ENCODE results near the gene CDH13. TPM values are rescaled to one million over a fixed set of nuclear protein-coding genes. Genes with fewer than 3 reads are reported as not detected.

Gene CDH13
- total and polyA plus RNA-seq, 10 of the 15 experiments (the other 5 are each of a cell fraction or from before 2014, with no cell fraction given): under 0.01 to 0.05 TPM; not detected in 8

DNA sequence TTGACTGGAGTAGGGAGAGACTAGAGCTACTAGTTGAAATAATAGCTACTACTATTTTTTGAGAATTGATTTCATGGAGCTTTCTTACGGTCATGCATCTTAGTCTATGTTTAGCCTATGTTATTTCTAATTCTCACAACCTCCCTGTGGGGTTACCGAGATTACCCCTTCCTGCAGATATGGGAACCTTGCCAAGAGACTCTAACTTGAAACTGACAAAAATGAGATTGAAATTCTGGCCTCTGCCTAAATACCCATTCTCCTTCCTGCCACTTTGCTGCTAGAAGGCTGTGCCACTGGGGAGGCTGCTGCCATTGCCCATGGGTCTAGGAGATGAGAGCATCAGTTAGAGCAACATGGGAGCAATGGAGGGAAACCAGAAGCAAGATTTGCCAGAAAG, 410.3 kb downstream of the CDH13 start:
- no peak overlapping the region for H3K9ac ChIP-seq (ENCODE audit: control insufficient read depth, insufficient read depth, low read length)
- DNase-seq (ENCODE audit: low read depth, low spot score): no peak
- H3K9me3 ChIP-seq (replicated peaks; ENCODE audit: control insufficient read depth, insufficient read depth, low read length): no peaks in the 10 kb centered on the region
- RAD21 ChIA-PET (ENCODE audit: unreplicated experiment): no interaction called here
- CTCF ChIA-PET: no interaction called here
- intact Hi-C loops (cut with micrococcal nuclease; ENCODE audit: unreplicated experiment): no loop called here
- no peak overlapping the region for H3K4me2 ChIP-seq (ENCODE audit: control insufficient read depth, insufficient read depth)
- no peaks in the 10 kb centered on the region for H4K20me1 ChIP-seq (ENCODE audit: control insufficient read depth, insufficient read depth)
- in situ Hi-C loops (cut with MboI): no loop called here
- no peaks in the 10 kb centered on the region for H3K79me2 ChIP-seq (ENCODE audit: control insufficient read depth, insufficient read depth, low read length)
- no TSS peak for BruUV-seq (replicated peaks)
- no peak overlapping the region for H3K4me3 ChIP-seq
- no peaks in the 10 kb centered on the region for H3K4me1 ChIP-seq (ENCODE audit: control insufficient read depth, insufficient read depth, low read length)
- POLR2A ChIA-PET: no interaction called here
- no peak overlapping the region for H2AFZ ChIP-seq (ENCODE audit: control insufficient read depth, low read depth, low read length)
- H3K27me3 ChIP-seq (replicated peaks in 1 of 2; ENCODE audit: control insufficient read depth in 2 of 2, insufficient read depth in 2 of 2, low read length in 1 of 2): no peaks in the 10 kb centered on the region
- WGBS (ENCODE audit: insufficient coverage, insufficient replicate concordance, low lambda C conversion rate, missing lambda C conversion rate): 35% methylated on average over 2 of the region's 2 CpGs
- H3K36me3 ChIP-seq (ENCODE audit: control insufficient read depth in 2 of 2, insufficient read depth in 2 of 2, low read length in 1 of 2): no peaks in the 10 kb centered on the region
- no peak overlapping the region for H3K27ac ChIP-seq (ENCODE audit: control insufficient read depth, insufficient read depth)
- SMC1A ChIA-PET (ENCODE audit: uncharacterized antibody, unreplicated experiment): no interaction called here
- no peak for FAIRE-seq
- no peak for ATAC-seq
- TF ChIP-seq, protein P1, sequence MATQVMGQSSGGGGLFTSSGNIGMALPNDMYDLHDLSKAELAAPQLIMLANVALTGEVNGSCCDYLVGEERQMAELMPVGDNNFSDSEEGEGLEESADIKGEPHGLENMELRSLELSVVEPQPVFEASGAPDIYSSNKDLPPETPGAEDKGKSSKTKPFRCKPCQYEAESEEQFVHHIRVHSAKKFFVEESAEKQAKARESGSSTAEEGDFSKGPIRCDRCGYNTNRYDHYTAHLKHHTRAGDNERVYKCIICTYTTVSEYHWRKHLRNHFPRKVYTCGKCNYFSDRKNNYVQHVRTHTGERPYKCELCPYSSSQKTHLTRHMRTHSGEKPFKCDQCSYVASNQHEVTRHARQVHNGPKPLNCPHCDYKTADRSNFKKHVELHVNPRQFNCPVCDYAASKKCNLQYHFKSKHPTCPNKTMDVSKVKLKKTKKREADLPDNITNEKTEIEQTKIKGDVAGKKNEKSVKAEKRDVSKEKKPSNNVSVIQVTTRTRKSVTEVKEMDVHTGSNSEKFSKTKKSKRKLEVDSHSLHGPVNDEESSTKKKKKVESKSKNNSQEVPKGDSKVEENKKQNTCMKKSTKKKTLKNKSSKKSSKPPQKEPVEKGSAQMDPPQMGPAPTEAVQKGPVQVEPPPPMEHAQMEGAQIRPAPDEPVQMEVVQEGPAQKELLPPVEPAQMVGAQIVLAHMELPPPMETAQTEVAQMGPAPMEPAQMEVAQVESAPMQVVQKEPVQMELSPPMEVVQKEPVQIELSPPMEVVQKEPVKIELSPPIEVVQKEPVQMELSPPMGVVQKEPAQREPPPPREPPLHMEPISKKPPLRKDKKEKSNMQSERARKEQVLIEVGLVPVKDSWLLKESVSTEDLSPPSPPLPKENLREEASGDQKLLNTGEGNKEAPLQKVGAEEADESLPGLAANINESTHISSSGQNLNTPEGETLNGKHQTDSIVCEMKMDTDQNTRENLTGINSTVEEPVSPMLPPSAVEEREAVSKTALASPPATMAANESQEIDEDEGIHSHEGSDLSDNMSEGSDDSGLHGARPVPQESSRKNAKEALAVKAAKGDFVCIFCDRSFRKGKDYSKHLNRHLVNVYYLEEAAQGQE (IDR thresholded peaks at IDR 0.05; ENCODE audit: low read depth, low read length): no peak
- TF ChIP-seq CBX5 (IDR thresholded peaks at IDR 0.05; ENCODE audit: low read depth) (no peak), SREBF2 (IDR thresholded peaks at IDR 0.05; ENCODE audit: low read length) (no peak), RCOR1 (conservative IDR thresholded peaks at IDR 0.05; ENCODE audit: low read depth, low read length) (no peak), SREBF1 (IDR thresholded peaks at IDR 0.05; ENCODE audit: low read length) (no peak), MTA2 (IDR thresholded peaks at IDR 0.05; ENCODE audit: low read depth) (no peak), ZSCAN29 (IDR thresholded peaks at IDR 0.05) (no peak), CUX1 (IDR thresholded peaks at IDR 0.05; ENCODE audit: insufficient replicate concordance, low read depth, low read length) (no peak), CTCF (IDR thresholded peaks at IDR 0.05 in 2 of 3, conservative IDR thresholded peaks at IDR 0.05 in 1 of 3; ENCODE audit: control insufficient read depth in 2 of 3, extremely low read depth in 1 of 3, insufficient read depth in 1 of 3, low read depth in 3 of 3, low read length in 3 of 3) (no peak), ZBED1 (IDR thresholded peaks at IDR 0.05; ENCODE audit: borderline replicate concordance) (no peak)
- TF ChIP-seq, protein P2, sequence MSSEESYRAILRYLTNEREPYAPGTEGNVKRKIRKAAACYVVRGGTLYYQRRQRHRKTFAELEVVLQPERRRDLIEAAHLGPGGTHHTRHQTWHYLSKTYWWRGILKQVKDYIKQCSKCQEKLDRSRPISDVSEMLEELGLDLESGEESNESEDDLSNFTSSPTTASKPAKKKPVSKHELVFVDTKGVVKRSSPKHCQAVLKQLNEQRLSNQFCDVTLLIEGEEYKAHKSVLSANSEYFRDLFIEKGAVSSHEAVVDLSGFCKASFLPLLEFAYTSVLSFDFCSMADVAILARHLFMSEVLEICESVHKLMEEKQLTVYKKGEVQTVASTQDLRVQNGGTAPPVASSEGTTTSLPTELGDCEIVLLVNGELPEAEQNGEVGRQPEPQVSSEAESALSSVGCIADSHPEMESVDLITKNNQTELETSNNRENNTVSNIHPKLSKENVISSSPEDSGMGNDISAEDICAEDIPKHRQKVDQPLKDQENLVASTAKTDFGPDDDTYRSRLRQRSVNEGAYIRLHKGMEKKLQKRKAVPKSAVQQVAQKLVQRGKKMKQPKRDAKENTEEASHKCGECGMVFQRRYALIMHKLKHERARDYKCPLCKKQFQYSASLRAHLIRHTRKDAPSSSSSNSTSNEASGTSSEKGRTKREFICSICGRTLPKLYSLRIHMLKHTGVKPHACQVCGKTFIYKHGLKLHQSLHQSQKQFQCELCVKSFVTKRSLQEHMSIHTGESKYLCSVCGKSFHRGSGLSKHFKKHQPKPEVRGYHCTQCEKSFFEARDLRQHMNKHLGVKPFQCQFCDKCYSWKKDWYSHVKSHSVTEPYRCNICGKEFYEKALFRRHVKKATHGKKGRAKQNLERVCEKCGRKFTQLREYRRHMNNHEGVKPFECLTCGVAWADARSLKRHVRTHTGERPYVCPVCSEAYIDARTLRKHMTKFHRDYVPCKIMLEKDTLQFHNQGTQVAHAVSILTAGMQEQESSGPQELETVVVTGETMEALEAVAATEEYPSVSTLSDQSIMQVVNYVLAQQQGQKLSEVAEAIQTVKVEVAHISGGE (CRISPR knock-in tag; IDR thresholded peaks at IDR 0.05): no peak
